ENCODE data around the gene ELAVL2. TPM values are rescaled to one million over a fixed set of nuclear protein-coding genes. Genes with fewer than 3 reads are reported as not detected.

Gene ELAVL2
- total RNA-seq, 1 donor from 2014 or later = 384 TPM

GRCh38 chr9:23798325-23798724 lies 27.7 kb downstream of the ELAVL2 start:
- Mint-ChIP-seq H3K27me3 (ENCODE audit: unreplicated experiment) (peaks cover 7% of the 10 kb centered on the region), H3K27ac (ENCODE audit: unreplicated experiment) (no peak overlapping the region), H3K4me3 (ENCODE audit: unreplicated experiment) (no peak overlapping the region), H3K36me3 (ENCODE audit: unreplicated experiment) (no peaks in the 10 kb centered on the region), H3K4me1 (ENCODE audit: low read depth, unreplicated experiment) (peaks cover 60% of the 10 kb centered on the region), H3K9me3 (ENCODE audit: unreplicated experiment) (peaks cover 14% of the 10 kb centered on the region)
- no peak for DNase-seq
- TF ChIP-seq, protein P1, sequence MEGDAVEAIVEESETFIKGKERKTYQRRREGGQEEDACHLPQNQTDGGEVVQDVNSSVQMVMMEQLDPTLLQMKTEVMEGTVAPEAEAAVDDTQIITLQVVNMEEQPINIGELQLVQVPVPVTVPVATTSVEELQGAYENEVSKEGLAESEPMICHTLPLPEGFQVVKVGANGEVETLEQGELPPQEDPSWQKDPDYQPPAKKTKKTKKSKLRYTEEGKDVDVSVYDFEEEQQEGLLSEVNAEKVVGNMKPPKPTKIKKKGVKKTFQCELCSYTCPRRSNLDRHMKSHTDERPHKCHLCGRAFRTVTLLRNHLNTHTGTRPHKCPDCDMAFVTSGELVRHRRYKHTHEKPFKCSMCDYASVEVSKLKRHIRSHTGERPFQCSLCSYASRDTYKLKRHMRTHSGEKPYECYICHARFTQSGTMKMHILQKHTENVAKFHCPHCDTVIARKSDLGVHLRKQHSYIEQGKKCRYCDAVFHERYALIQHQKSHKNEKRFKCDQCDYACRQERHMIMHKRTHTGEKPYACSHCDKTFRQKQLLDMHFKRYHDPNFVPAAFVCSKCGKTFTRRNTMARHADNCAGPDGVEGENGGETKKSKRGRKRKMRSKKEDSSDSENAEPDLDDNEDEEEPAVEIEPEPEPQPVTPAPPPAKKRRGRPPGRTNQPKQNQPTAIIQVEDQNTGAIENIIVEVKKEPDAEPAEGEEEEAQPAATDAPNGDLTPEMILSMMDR (IDR thresholded peaks at IDR 0.05; ENCODE audit: partially characterized antibody, unreplicated experiment) = no peak

DNA sequence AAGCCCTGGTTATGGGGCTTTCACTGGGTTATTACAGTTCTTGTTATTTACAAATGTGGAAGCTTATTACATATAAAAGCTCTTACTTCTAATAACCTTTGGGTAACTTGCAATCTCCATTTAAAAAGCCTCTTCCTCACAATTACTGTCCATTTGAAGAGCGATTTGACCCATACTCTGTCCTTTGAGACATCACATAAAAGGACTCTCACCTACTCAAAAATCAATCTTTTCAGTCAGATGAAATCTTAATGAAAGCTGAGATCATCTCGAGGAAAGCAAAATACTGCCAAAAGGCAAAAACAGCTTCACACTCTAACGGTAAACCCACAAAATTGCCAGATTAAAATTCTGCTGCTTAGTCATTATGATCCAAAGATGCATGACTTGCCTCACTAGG lies 29.8 kb downstream of the ELAVL2 start:
- Mint-ChIP-seq H3K4me1 (ENCODE audit: low read depth, unreplicated experiment) (peaks cover 41% of the 10 kb centered on the region), H3K27ac (ENCODE audit: unreplicated experiment) (peak overlapping the region; percentile 81), H3K36me3 (ENCODE audit: unreplicated experiment) (no peaks in the 10 kb centered on the region), H3K4me3 (ENCODE audit: unreplicated experiment) (peak overlapping the region; percentile 76), H3K27me3 (ENCODE audit: unreplicated experiment) (peaks cover 4% of the 10 kb centered on the region), H3K9me3 (ENCODE audit: unreplicated experiment) (peaks cover 14% of the 10 kb centered on the region)
- TF ChIP-seq, protein P1 (IDR thresholded peaks at IDR 0.05; ENCODE audit: partially characterized antibody, unreplicated experiment) = no peak
- no peak for DNase-seq

DNA sequence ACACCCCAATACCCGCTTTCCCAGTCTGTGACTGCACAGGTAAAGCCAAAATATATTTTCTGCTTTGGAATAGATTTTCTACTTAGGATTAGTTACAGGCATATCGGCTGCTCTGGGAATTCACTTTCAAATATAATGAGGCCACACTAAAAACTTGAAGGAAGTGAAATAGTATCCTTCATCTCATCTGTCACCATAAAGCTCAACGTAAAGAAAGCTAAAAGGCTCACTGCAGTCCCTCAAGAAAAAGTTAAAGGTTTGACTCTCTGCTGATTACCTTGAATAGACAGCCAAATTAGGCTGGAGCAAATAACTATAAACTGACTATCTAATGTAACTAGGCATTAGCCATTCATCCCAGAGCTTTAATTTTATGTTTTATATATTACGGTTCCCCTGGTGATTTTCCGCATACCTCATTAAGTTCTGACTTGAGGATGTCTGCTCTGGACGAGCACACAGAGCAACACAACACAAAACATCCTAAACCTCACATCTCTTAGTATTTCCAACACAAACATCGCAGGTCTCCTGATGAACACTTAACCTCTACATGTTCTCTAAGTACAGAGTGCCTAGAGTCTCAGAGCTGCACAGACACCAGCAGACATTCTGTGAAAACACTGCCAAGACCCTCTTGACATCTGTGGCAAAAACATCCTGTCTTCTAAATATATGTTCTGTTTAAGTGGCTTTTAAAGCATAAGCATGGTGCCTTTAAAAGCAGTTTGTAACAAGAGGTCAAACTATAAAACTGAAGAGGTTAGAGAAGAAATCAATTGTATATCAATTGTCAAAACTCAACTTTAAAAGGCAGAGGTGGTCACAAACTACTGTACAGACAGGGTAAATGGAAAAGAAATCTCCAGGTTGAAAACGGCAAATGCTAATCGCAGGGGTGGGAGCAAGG lies 35.4 kb downstream of the ELAVL2 start:
- peaks cover 33% of the 10 kb centered on the region for H3K4me1 Mint-ChIP-seq (ENCODE audit: low read depth, unreplicated experiment)
- H3K4me3 Mint-ChIP-seq (ENCODE audit: unreplicated experiment) = peak overlapping the region; percentile 21
- H3K36me3 Mint-ChIP-seq (ENCODE audit: unreplicated experiment) = no peaks in the 10 kb centered on the region
- DNase-seq = no peak
- peaks cover 5% of the 10 kb centered on the region for H3K9me3 Mint-ChIP-seq (ENCODE audit: unreplicated experiment)
- H3K27me3 Mint-ChIP-seq (ENCODE audit: unreplicated experiment) = peaks cover 6% of the 10 kb centered on the region
- TF ChIP-seq, protein P1 (IDR thresholded peaks at IDR 0.05; ENCODE audit: partially characterized antibody, unreplicated experiment) = no peak
- peak overlapping the region; percentile 49 for H3K27ac Mint-ChIP-seq (ENCODE audit: unreplicated experiment)

- DNase-seq = no peak
- Mint-ChIP-seq H3K4me3 (ENCODE audit: unreplicated experiment) (no peak overlapping the region), H3K36me3 (ENCODE audit: unreplicated experiment) (no peaks in the 10 kb centered on the region), H3K9me3 (ENCODE audit: unreplicated experiment) (peaks cover 5% of the 10 kb centered on the region), H3K27ac (ENCODE audit: unreplicated experiment) (no peak overlapping the region), H3K27me3 (ENCODE audit: unreplicated experiment) (peaks cover 6% of the 10 kb centered on the region), H3K4me1 (ENCODE audit: low read depth, unreplicated experiment) (peaks cover 39% of the 10 kb centered on the region)
- TF ChIP-seq, protein P1 (IDR thresholded peaks at IDR 0.05; ENCODE audit: partially characterized antibody, unreplicated experiment) = no peak
These were observed 36.3 kb downstream of the ELAVL2 start for GRCh38 chr9:23789529-23790254.
